Fibroblast of lung (primary cell): ENCODE results near the gene NHSL2. TPM values are rescaled to one million over a fixed set of nuclear protein-coding genes. Genes with fewer than 3 reads are reported as not detected.

ENCODE experiments used
- DNase-seq, 2 donors: peaks; one replicate each; pipeline versions ENCODE4 v3.0.0 to v3.0.0-alpha.2; 2010; ENCODE audit warnings: low read depth in 2 of 2
- H2AFZ ChIP-seq: 2 replicates; pipeline ENCODE4 v1.5.1; 2012; ENCODE audit warnings: low read length, control low read depth, inconsistent platforms
- H3K27ac ChIP-seq: 2 replicates; pipeline ENCODE4 v1.5.1; 2011; ENCODE audit warnings: low read length, control low read depth; ENCODE audit not compliant: insufficient read depth
- H3K27me3 ChIP-seq: 2 replicates; pipeline ENCODE4 v1.5.1; 2011; ENCODE audit warnings: mild to moderate bottlenecking, low read length; ENCODE audit not compliant: control insufficient read depth, insufficient read depth
- H3K36me3 ChIP-seq: 2 replicates; pipeline ENCODE4 v1.5.1; 2011; ENCODE audit warnings: low read length; ENCODE audit not compliant: control insufficient read depth, insufficient read depth
- H3K4me1 ChIP-seq: 2 replicates; pipeline ENCODE4 v1.5.1; 2011; ENCODE audit warnings: low read length; ENCODE audit not compliant: control insufficient read depth, insufficient read depth; ENCODE audit errors: extremely low read depth
- H3K4me2 ChIP-seq: 2 replicates; pipeline ENCODE4 v1.5.1; 2011; ENCODE audit warnings: low read length, control low read depth; ENCODE audit not compliant: insufficient read depth; ENCODE audit errors: extremely low read depth
- H3K4me3 ChIP-seq, 4 experiments: fragments of 200-600 bp in 1 of 4; sonication (generic) in 1 of 4; replicated peaks in 1 of 4; 2 replicates each; pipeline ENCODE4 v1.5.1; 2011 to 2016; ENCODE audit warnings: low read length in 4 of 4, low read depth in 3 of 4, mild to moderate bottlenecking in 3 of 4, control low read depth in 2 of 4, inconsistent platforms in 1 of 4, mixed read lengths in 1 of 4; ENCODE audit not compliant: insufficient read depth in 1 of 4; ENCODE audit errors: control extremely low read depth in 1 of 4
- H3K79me2 ChIP-seq: 2 replicates; pipeline ENCODE4 v1.5.1; 2012; ENCODE audit warnings: mild to moderate bottlenecking, low read length, inconsistent platforms; ENCODE audit not compliant: control insufficient read depth, insufficient read depth
- H3K9ac ChIP-seq: 2 replicates; pipeline ENCODE4 v1.5.1; 2011; ENCODE audit warnings: mild to moderate bottlenecking, low read length, control low read depth; ENCODE audit not compliant: insufficient read depth
- H3K9me3 ChIP-seq: 2 replicates; pipeline ENCODE4 v1.5.1; 2012; ENCODE audit warnings: low read depth, low read length; ENCODE audit not compliant: control insufficient read depth, insufficient read depth
- H4K20me1 ChIP-seq: 2 replicates; pipeline ENCODE4 v1.5.1; 2011; ENCODE audit warnings: low read length; ENCODE audit not compliant: control insufficient read depth, insufficient read depth; ENCODE audit errors: extremely low read depth
- EZH2 ChIP-seq: IDR thresholded peaks from 2 replicates; pipeline ENCODE4 v1.5.1; 2012; ENCODE audit warnings: low read length, control low read depth, mild to moderate bottlenecking; ENCODE audit errors: missing control alignments
- polyA plus RNA-seq, 2 donors: library from polyadenylated mRNA; depleted of rRNA in 1 of 2; stranded (reverse) in 1 of 2; unstranded in 1 of 2; fragments of >200 nt; gene quantifications; 2 replicates each; pipeline ENCODE4 v1.2.1, GENCODE V29; 2011 to 2012; ENCODE audit warnings: missing spikeins in 1 of 2
- total RNA-seq: library from RNA; depleted of rRNA; stranded (reverse); fragments of >200 nt; gene quantifications from 2 replicates; pipeline ENCODE4 v1.2.1, GENCODE V29; 2014
- TF ChIP-seq, protein P1 (sequence below), 2 donors: IDR thresholded peaks in 1 of 2; conservative IDR thresholded peaks in 1 of 2; 1 replicate in 1 of 2; 2 replicates in 1 of 2; pipeline ENCODE4 v1.5.1; 2011 to 2012; ENCODE audit warnings: low read length in 2 of 2, control low read depth in 1 of 2, inconsistent platforms in 1 of 2, low read depth in 1 of 2, mild to moderate bottlenecking in 1 of 2

Gene NHSL2
- total and polyA plus RNA-seq, 2 donors (not counting 1 experiment from before 2014, with no cell fraction given) = 4.3 to 9.7 TPM

DNA sequence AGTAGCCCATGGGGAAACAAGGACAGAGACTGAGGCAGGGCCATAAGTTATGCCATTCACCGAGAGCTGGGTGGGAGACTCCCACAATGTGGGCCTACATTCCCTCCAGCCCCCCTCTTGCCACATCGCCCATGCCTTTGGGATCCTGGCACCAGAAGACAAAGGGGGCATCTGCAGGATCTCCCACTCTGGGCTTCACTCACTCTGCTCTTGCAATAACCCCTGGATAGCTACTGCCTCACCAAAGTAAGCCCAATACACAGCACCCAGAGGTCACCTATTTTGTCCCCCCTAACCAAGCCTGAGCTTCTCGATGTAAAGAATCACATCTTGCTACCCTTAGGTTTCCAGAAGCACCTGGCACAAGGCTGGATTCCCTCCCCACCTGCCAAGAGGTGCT, 221.8 kb downstream of the NHSL2 start:
- Histone ChIP-seq H3K4me3 (peak overlapping the region in 2 of 4 experiments; percentile 44 to 54), H3K4me1 (no peaks in the 10 kb centered on the region), H3K4me2 (peak overlapping the region; percentile 40), H3K27me3 (peaks cover 3% of the 10 kb centered on the region), H3K9ac (no peak overlapping the region), H2AFZ (no peak overlapping the region), H3K79me2 (no peaks in the 10 kb centered on the region), H3K36me3 (peaks cover 3% of the 10 kb centered on the region), H3K27ac (no peak overlapping the region), H4K20me1 (no peaks in the 10 kb centered on the region), H3K9me3 (no peaks in the 10 kb centered on the region)
- no peak for DNase-seq
- no peak for TF ChIP-seq EZH2

DNA sequence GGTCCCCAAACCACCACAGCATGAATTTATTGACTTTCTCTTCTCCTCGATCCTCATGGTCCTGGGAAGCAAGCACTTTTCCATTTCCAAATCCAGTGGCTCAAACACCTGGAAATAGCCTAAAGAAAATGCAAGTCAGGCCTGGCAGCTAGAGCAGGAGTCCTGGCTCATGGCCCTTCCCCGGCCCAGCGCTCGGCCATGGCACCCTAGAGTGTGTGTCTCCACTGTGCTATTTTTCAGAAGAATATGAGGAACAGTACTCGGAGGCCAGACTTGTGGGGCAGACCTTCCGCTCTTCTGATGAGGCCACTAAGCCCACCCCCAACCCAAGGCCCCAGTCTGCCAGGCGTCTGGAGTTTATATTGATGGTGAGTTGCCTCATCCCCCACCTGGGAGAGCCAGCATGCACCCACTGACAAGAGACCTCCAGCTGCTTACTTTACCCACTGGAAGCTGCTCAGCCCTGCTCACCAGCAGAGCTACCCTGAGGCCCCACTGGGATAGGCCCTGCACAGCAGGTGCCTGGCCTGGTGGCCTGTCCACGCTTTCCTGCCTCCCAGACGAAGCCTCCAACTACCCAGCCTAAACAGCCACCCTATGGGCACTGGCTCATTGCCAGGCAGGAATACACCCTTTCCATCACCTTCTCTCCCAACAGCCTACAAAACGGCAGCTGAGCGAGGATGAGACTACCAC, 223.4 kb downstream of the NHSL2 start:
- H3K79me2 ChIP-seq = no peaks in the 10 kb centered on the region
- no peak overlapping the region for H3K9ac ChIP-seq
- TF ChIP-seq, protein P1, sequence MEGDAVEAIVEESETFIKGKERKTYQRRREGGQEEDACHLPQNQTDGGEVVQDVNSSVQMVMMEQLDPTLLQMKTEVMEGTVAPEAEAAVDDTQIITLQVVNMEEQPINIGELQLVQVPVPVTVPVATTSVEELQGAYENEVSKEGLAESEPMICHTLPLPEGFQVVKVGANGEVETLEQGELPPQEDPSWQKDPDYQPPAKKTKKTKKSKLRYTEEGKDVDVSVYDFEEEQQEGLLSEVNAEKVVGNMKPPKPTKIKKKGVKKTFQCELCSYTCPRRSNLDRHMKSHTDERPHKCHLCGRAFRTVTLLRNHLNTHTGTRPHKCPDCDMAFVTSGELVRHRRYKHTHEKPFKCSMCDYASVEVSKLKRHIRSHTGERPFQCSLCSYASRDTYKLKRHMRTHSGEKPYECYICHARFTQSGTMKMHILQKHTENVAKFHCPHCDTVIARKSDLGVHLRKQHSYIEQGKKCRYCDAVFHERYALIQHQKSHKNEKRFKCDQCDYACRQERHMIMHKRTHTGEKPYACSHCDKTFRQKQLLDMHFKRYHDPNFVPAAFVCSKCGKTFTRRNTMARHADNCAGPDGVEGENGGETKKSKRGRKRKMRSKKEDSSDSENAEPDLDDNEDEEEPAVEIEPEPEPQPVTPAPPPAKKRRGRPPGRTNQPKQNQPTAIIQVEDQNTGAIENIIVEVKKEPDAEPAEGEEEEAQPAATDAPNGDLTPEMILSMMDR (conservative IDR thresholded peaks at IDR 0.05 in 1 of 2, IDR thresholded peaks at IDR 0.05 in 1 of 2; ENCODE audit: low read depth in 1 of 2, low read length in 2 of 2) = no peak
- TF ChIP-seq EZH2 = no peak
- no peak overlapping the region for H2AFZ ChIP-seq
- no peaks in the 10 kb centered on the region for H3K9me3 ChIP-seq
- peaks cover 3% of the 10 kb centered on the region for H3K36me3 ChIP-seq
- no peaks in the 10 kb centered on the region for H3K4me1 ChIP-seq
- no peak overlapping the region for H3K4me2 ChIP-seq
- no peak overlapping the region for H3K4me3 ChIP-seq
- H3K27ac ChIP-seq = no peak overlapping the region
- no peaks in the 10 kb centered on the region for H4K20me1 ChIP-seq
- no peak for DNase-seq
- H3K27me3 ChIP-seq = peaks cover 3% of the 10 kb centered on the region

DNA sequence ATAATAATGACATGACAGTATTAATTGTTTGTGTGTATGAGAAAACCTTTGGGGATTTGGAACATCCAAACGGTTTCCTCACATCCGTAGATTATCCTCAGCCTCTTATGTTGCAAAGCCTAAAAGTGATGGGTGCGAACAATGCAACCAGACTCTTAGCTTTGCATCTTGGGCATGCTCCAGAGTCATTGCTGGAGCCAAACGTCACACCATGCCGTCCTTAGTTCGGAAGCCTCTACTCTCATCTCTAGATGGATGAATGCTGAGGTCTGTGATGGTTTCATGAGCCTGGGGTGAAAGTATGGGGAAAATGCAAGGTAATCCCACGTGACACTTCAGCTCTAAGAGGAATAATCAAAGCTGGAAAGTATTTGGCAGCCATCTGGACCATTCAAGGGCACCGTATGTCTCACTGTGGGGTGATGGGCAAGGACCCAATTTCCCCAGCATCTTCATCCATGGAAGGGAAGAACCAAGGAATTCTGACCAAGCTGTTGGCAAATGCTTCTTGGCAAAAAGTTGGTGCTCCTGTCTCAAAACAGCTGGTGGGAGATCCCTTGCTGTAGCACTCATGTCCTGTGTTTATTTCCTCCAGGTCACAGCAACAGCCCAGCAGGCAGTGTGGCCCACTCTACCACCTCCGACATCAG, 227.3 kb downstream of the NHSL2 start:
- DNase-seq = no peak
- H3K4me1 ChIP-seq = no peaks in the 10 kb centered on the region
- TF ChIP-seq, protein P1 (conservative IDR thresholded peaks at IDR 0.05 in 1 of 2, IDR thresholded peaks at IDR 0.05 in 1 of 2; ENCODE audit: low read depth in 1 of 2, low read length in 2 of 2) = no peak
- TF ChIP-seq EZH2 = no peak
- no peaks in the 10 kb centered on the region for H3K9me3 ChIP-seq
- H3K79me2 ChIP-seq = no peaks in the 10 kb centered on the region
- no peak overlapping the region for H2AFZ ChIP-seq
- H3K36me3 ChIP-seq = no peaks in the 10 kb centered on the region
- no peak overlapping the region for H3K4me2 ChIP-seq
- no peak overlapping the region for H3K27ac ChIP-seq
- H3K27me3 ChIP-seq = peaks cover 2% of the 10 kb centered on the region
- H4K20me1 ChIP-seq = no peaks in the 10 kb centered on the region
- H3K4me3 ChIP-seq = no peak overlapping the region
- H3K9ac ChIP-seq = no peak overlapping the region
